ENCODE data around the gene SCUBE1.
A peak's percentile ranks its signal among the peaks of the same experiment; 100 is the strongest.

Gene SCUBE1

GRCh38 chr22:43351966-43352345, 8.8 kb upstream of the SCUBE1 start:
- H3K4me1 ChIP-seq, result no peaks in the 10 kb centered on the region
- TF ChIP-seq, protein P1, sequence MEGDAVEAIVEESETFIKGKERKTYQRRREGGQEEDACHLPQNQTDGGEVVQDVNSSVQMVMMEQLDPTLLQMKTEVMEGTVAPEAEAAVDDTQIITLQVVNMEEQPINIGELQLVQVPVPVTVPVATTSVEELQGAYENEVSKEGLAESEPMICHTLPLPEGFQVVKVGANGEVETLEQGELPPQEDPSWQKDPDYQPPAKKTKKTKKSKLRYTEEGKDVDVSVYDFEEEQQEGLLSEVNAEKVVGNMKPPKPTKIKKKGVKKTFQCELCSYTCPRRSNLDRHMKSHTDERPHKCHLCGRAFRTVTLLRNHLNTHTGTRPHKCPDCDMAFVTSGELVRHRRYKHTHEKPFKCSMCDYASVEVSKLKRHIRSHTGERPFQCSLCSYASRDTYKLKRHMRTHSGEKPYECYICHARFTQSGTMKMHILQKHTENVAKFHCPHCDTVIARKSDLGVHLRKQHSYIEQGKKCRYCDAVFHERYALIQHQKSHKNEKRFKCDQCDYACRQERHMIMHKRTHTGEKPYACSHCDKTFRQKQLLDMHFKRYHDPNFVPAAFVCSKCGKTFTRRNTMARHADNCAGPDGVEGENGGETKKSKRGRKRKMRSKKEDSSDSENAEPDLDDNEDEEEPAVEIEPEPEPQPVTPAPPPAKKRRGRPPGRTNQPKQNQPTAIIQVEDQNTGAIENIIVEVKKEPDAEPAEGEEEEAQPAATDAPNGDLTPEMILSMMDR (IDR thresholded peaks at IDR 0.05; ENCODE audit: low read depth, low read length), result no peak
- H3K4me3 ChIP-seq (ENCODE audit: low read depth, low read length), result no peak overlapping the region

DNA sequence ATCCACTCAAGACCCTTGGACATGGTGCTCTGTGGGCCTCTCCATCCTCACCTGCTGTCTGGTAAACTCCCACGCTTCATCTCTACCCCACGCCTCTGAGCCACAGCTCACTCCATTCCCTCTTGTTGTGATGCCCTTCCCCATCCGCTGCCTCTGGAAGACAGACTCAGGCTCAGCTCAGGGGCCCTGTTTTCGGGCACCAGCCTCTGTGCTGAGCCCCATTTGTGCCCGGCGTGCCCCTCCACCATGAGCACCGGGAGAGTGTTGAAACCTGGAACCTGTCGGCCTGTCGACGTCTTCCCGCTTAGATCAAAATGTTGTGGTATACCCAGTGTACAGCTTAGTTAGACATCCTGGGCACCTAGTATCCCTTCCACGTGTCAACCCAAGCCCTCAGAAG, 6.5 kb upstream of the SCUBE1 start:
- TF ChIP-seq, protein P1 (IDR thresholded peaks at IDR 0.05; ENCODE audit: low read depth, low read length), result no peak

More at GRCh38 chr22:43351966-43352345, 8.8 kb upstream of the SCUBE1 start:
- no peak for DNase-seq
- no peaks in the 10 kb centered on the region for H3K9me3 ChIP-seq
- H3K36me3 ChIP-seq, result no peaks in the 10 kb centered on the region
- no peaks in the 10 kb centered on the region for H3K27me3 ChIP-seq

GRCh38 chr22:43346521-43346929, 3.4 kb upstream of the SCUBE1 start:
- peak; percentile 88 for DNase-seq
- no peaks in the 10 kb centered on the region for H3K9me3 ChIP-seq
- no peaks in the 10 kb centered on the region for H3K27me3 ChIP-seq
- H3K4me1 ChIP-seq, result peaks cover 13% of the 10 kb centered on the region
- no peaks in the 10 kb centered on the region for H3K36me3 ChIP-seq
- TF ChIP-seq, protein P1 (IDR thresholded peaks at IDR 0.05; ENCODE audit: low read depth, low read length), result peak; percentile 96
- no peak overlapping the region for H3K4me3 ChIP-seq (ENCODE audit: low read depth, low read length)

More for the DNA sequence above, 6.5 kb upstream of the SCUBE1 start:
- Histone ChIP-seq H3K4me1 (peaks cover 13% of the 10 kb centered on the region), H3K9me3 (no peaks in the 10 kb centered on the region), H3K27me3 (no peaks in the 10 kb centered on the region), H3K4me3 (ENCODE audit: low read depth, low read length) (no peak overlapping the region), H3K36me3 (no peaks in the 10 kb centered on the region)
- DNase-seq, result no peak

DNA sequence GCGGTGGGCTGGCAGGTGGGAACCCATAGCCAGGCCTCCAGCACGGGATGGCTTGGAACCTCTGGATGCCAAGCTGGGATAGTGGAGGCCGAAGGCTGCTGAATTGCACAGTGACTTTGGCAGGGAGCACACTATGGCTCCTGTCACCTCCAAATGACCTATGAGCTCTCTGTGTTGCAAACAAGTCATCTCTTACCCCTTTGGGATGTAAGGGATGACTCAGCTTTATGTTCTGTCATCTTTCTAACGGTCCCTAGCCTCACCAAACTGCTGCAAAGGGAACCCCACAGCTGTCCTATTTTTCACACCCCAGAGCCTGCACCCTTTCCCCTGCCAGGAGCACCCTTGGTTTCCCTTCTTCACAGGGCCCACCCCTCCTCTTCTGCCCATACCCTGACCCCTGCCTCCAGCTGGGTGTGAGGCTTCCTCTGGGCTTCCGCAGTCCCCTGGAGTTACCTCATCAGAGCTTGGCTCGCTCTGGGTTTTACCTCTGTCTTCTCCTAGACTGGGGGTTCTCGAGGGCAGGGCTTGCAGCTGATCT, 2.7 kb upstream of the SCUBE1 start:
- Histone ChIP-seq H3K9me3 (no peaks in the 10 kb centered on the region), H3K27me3 (no peaks in the 10 kb centered on the region), H3K36me3 (no peaks in the 10 kb centered on the region; the same call in 1 of the 2 replicates), H3K4me3 (ENCODE audit: low read depth, low read length) (no peak overlapping the region), H3K4me1 (peaks cover 13% of the 10 kb centered on the region)
- TF ChIP-seq, protein P1 (IDR thresholded peaks at IDR 0.05; ENCODE audit: low read depth, low read length), result no peak
- no peak for DNase-seq

DNA sequence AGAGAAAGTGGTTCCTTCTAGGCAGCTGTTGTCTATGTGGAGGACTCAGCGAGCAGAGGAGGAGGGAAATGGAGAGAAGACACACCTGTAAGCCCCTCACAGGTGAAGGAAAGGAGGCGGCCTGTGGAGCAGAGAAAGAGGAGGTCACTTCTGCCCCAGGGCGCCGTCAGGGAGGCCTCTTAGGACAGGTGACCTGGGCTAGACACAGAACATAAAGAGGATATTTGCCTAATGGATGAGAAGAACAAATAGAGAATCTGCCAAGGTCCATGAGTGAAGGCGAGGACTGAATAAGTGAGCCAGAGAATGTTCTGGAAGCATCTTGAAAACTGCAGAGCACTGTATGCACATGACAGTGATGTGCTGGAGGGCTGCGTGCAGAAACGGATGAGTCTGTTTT, 2.2 kb upstream of the SCUBE1 start:
- no peaks in the 10 kb centered on the region for H3K27me3 ChIP-seq
- H3K36me3 ChIP-seq, result no peaks in the 10 kb centered on the region; the same call in 1 of the 2 replicates
- no peak overlapping the region for H3K4me3 ChIP-seq (ENCODE audit: low read depth, low read length)
- TF ChIP-seq, protein P1 (IDR thresholded peaks at IDR 0.05; ENCODE audit: low read depth, low read length), result no peak
- peaks cover 13% of the 10 kb centered on the region for H3K4me1 ChIP-seq
- H3K9me3 ChIP-seq, result no peaks in the 10 kb centered on the region
- DNase-seq, result no peak

DNA sequence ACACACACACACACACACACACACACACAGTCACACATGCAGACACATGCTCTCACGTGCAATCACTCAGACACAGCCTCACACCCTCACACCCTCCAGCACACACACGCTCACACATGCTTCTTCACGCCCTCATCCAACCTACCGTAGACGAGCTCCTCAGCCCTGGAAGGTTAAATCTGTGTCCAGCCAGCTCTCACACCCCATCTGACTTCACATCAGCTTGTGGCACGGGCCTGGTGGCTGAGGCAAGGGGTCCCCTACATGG, 1.3 kb upstream of the SCUBE1 start:
- peaks cover 13% of the 10 kb centered on the region for H3K4me1 ChIP-seq
- DNase-seq, result no peak
- H3K9me3 ChIP-seq, result no peaks in the 10 kb centered on the region
- H3K27me3 ChIP-seq, result no peaks in the 10 kb centered on the region
- H3K36me3 ChIP-seq, result no peaks in the 10 kb centered on the region; the same call in 1 of the 2 replicates
- no peak overlapping the region for H3K4me3 ChIP-seq (ENCODE audit: low read depth, low read length)
- TF ChIP-seq, protein P1 (IDR thresholded peaks at IDR 0.05; ENCODE audit: low read depth, low read length), result no peak

Measured in BE2C (cell line).